Activated T-helper 9 cell treated with anti-CD3 and anti-CD28 coated beads, Interleukin-2, amount 50 U/mL, for 16 hours (primary cell): ENCODE data around the gene RHOBTB3.
"Not testable (repeated sequence)": the region's sequence is repeated elsewhere in the genome, so short reads cannot be mapped to it uniquely, and the experiment has no call there.

Experiments
- DNase-seq: peaks from one replicate; pipeline ENCODE4 v3.0.0-alpha.2; 2020; ENCODE audit warnings: low read depth

Gene RHOBTB3, protein sequence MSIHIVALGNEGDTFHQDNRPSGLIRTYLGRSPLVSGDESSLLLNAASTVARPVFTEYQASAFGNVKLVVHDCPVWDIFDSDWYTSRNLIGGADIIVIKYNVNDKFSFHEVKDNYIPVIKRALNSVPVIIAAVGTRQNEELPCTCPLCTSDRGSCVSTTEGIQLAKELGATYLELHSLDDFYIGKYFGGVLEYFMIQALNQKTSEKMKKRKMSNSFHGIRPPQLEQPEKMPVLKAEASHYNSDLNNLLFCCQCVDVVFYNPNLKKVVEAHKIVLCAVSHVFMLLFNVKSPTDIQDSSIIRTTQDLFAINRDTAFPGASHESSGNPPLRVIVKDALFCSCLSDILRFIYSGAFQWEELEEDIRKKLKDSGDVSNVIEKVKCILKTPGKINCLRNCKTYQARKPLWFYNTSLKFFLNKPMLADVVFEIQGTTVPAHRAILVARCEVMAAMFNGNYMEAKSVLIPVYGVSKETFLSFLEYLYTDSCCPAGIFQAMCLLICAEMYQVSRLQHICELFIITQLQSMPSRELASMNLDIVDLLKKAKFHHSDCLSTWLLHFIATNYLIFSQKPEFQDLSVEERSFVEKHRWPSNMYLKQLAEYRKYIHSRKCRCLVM

DNA sequence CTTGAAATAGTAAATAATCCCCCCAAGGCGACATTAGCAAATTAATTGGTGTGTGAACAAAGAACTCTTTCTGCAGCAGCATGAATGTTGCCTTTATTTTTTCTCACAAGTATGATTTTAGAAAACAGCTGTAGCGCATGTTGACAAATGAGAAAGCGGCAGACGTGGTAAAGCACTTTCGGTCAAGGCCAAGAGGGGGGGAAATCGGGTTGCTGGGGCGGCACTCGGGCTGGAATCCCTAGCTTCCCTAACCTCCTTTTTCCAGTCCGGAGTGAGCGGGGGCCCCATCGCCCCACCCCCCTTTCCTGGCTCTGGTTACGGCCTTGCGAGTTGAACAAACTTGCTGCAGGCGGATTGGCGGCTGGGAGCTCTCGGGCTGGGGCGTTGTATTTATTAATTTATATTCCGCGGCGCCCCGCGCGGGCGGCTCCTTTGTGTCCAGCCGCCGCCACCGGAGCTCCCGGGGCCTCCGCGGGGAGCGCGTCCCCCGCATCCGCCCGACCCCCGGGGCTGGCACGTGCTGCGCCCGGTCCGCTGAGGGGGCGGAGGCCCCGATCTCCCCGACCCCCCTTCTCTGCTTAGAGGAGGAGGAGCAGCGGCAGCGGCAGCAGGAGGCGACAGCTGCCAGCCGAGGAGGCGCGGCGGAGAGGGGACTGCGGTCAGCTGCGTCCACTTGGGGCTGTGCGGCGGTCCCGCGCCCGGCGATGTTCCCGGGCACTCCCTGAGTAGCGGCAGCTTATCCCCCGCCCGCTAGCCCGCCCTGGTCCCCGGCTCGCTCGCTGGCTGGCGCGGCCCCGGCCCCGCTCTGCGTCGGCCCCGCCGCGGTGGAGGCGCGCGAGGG, at the start of gene RHOBTB3:
Gene RHOBTB3, plus strand, starts transcription at position 607 of the 841 bp plus-strand sequence. CDS start 347 bp downstream, outside the sequence.
- peak; percentile 5 for DNase-seq

DNA sequence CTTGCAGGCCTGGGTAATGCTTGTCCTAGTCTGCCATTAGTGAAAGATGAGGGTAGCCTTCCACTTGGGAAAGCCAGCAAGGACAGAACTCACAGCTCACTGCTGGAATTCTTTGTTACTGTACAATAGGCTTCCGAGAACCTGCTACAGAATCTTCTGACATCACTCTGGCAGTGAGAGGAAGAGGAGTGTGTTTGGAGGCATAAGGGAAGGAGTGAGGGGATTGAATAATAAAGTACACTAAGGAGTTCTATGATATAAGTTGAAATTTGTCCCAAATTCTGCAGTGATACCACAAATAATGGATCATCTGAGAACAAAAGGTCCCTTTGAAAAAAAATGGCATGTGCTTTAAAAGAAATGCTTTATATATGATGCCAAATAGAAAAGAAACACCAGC, 48.2 kb upstream of the RHOBTB3 start, which contains the start of gene SPATA9:
Gene SPATA9, minus strand, starts transcription at position 101 of the 400 bp plus-strand sequence. CDS start 137 bp downstream, outside the sequence.
- no peak for DNase-seq

DNA sequence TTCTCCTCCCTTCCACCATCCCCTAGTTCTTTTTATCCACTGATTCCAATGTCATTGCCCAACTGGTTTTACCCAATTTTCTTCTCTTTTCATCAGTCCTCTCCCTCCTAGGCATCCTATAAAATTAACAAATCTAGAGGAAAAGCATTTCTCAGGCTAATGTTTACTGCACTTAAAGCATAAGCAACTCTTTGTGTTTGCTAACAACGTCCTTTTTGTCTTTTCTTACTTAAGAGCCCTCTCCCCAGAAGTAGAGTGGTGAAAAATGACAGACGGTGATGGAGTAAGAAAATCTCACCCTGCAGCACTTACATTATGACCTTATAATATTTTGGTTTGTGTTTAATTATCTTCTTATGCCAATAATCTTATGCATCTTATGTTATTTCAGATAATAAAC, 46.8 kb upstream of the RHOBTB3 start:
- no peak for DNase-seq

DNA sequence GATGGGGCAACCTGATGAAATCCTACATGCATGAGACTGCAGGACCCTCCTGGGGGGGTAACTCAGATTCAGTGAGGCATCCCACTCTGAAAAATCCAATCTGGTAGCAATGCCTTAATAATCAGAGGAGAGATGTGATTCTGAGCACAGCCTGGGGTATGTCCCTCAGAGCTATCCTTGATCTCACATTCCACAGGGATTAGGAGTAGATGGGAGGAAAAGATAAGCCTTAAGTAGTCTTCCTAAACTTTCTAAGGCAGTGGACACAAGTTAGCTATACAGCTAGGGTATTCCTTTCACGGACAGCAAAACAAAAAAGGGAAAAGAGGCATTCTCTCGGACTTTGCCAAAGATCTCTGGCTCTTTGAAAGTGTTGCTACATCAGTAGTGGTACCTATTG, 44.5 kb upstream of the RHOBTB3 start:
- no peak for DNase-seq

DNA sequence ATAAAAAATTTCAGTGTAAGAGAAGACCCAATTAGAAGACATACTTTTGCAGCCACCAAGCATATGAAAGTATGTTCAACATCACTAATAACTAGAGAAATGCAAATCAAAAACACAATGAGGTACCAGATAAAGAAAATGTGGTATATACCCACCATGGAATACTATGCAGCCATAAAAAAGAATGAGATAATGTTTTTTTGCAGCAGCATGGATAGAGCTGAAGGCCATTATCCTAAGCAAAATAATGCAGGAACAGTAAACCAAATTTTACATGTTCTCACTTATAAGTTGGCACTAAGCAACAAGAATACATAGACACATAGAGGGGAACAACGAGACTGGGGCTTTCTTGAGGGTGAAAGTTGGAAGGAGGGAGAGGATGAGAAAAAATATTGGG, 41.5 kb upstream of the RHOBTB3 start:
- DNase-seq, result no peak

DNA sequence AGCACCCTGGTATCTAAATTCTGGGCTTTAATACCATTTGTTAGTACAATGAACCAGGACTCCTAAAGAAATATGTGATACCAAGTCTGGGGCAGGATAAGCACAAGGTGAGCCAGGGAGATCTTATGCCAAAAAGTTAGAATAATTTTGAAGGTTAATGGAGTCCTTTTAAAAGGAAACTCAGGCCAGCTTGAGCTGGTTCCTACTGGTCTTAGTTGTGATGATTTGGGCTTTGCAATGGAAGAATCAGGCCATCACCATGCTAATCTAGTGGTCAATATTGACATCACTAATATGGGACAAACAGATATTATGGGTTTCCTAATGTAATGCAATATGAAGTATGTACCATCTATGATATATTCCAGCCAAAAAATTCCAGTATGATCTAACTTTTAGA, 40.8 kb upstream of the RHOBTB3 start:
- DNase-seq, result no peak

DNA sequence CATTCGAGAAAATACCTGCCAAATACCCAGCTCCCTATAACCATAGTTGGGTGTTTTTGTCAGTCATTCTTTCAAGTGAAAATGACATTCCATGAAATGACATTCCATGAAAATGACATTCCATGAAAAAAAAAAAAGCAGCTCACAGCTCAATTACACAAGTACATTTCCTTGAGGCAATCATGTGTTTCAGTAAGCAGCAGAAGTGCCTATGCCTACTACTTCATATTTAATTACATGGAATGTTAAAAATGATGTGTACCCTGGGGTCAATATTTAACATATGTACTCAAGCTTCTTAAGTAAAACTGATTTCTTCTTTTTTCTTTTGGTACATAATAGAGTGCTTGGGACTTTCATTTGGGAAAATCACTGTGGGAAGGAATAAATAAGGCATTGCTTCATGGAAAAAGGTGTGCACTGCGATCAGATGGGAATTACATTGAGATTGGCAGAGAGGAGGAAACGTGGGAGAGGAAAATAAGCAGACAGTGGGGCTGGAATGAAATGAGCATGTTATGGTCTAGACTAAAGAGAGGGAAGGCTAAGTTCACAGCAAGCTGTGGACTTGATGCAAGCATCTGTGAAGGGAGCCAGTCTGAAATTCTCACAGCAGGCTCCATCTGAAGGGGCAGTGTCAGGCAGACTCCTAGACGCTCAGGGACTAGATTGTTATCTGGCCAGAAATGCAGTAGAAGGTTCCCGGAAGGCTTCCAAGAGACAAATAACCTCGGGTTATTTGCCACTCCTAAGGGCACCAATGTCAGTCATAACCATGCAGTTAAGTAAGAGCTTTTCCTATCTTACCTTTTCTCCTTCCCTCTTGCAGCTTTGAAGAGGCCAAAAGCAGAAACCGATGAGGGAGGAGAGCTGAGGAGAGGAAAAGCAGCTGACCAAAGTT, 33.1 kb upstream of the RHOBTB3 start:
- no peak for DNase-seq

DNA sequence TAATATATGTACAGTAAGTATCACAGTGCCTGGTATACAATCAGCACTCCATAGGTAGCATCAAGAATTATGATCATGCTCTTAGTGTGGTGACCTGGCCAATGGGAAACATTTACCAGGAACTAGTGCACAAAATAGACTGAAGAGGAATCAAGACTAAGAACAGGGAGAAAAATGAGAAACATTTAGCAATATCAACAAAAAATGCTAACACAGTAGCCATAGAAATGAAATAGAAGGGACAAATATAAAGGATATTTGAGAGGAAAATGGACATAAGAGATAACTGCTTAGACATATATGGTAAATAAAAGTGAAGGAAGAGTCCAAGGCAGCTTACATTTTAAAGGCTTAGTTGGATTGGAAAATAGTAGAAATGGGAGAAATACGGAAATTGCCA, 31.8 kb upstream of the RHOBTB3 start:
- no peak for DNase-seq

DNA sequence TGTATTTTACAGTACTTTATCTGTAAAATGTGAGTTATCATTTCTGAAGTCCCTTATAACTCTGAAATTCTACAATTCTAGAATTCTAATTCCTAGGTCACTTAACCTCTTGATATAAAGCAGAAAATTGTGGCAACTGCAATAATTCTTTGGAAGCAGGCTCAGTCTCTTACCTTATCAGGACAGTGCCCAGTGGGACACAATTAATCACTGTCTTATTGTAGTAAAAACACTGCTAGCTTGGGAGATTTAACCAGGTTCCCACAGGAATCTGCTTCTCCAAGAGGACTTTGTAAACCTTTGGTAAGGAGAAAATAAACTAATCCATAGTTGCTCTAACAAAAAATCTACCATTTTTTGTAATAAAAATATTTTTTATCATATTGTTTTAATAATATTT, 30.1 kb upstream of the RHOBTB3 start:
- no peak for DNase-seq

DNA sequence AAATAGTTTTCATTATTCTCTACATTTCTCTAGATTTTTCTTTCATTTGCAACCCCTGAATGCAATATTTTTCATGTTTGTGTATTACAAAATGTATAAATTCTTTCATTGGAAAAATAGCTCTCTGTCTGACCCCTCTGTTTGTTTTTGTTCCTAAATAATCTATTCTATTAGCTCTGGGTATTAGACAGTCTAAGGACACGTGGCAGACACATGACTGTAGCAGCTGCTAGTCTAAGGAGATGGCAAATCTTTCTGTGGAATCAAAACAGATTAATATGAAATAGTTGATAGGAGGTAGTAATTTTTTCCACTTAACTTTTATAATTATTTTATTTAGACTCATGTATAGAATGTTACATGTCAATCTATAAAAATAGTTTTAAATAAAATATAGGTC, 27.0 kb upstream of the RHOBTB3 start:
- no peak for DNase-seq

DNA sequence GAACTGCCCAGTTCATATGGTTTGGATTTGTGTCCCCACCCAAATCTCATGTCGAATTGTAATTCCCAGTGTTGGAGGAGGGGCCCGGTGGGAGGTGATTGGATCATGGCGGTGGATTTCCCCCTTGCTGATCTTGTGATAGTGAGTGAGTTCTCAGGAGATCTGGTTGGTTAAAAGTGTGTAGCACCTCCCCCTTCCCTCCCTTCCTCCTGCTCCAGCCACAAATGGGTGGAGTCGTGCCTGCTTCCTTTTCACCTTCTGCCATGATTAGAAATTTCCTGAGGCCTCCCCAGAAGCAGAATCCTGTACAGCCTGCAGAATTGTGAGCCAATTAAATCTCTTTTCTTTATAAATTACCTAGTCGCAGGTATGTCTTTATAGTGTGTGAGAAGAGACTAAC, 24.9 kb upstream of the RHOBTB3 start:
- not testable (repeated sequence) for DNase-seq

DNA sequence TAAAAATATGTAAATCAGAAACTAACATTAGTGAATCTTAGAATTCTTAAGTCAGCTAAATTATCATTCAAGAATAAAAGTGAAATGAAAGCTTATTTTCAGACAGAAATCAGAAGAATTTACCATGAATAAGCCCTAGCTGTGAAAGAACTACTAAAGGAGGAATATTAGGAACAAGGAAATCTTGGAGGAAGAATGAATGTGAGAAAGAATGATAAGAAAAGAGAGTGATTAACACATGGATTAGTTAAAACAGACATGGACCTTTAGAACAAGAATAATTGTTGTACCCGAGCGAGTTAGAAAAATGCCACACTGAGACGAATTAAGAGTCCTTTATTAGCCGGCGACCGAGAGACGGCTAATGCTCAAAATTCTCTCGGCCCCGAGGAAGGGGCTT, 24.1 kb upstream of the RHOBTB3 start:
- DNase-seq, result no peak

DNA sequence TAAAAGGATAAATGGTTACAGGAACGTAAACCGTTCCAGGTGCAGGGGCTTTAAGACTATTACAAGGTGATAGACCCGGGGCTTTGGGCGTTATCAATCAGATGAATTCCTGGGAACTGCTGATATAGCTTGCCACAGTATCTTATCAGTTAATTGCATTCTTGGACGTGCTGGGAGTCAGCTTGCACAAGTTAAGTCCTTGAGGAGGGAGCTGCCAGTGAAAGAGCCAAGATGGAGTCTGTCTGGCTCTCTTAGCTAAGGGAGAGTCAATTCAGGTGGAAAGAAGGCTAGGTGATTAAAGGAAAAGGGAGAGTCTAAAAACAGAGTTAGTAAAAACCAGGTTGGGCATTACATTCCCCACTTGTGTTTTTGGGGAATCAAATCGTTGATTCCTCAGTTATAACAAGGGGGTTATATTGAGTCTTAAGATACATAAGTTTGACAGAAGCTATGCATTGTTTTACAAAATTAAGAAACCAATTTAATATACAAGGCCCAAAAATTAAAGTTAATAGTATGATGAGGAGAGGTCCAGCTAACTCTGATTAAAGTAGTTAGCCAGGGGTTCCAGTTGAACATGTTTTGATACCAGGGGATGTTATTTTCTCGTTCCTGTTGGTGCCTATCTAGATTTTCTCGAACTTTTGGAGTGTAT, 23.5 kb upstream of the RHOBTB3 start:
- DNase-seq, result not testable (repeated sequence)

DNA sequence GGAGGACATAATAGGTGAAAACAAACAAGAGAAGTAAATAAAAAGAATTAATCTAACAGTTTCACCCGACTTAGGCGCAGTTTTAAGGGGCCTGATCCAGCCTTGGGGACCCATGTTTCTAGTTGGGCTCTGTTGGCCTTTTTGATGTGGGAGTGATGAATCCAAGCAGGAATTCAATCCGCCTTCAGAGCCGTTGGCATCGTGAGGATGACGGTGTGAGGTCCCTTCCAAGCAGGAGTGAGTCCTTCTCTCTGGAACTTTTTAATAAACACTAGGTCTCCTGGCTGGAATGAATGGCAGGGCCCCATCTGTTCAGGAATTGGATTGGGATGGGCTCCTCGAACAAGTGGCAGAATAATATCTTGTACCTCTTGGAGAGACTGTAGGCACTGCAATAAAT, 22.3 kb upstream of the RHOBTB3 start:
- no peak for DNase-seq

DNA sequence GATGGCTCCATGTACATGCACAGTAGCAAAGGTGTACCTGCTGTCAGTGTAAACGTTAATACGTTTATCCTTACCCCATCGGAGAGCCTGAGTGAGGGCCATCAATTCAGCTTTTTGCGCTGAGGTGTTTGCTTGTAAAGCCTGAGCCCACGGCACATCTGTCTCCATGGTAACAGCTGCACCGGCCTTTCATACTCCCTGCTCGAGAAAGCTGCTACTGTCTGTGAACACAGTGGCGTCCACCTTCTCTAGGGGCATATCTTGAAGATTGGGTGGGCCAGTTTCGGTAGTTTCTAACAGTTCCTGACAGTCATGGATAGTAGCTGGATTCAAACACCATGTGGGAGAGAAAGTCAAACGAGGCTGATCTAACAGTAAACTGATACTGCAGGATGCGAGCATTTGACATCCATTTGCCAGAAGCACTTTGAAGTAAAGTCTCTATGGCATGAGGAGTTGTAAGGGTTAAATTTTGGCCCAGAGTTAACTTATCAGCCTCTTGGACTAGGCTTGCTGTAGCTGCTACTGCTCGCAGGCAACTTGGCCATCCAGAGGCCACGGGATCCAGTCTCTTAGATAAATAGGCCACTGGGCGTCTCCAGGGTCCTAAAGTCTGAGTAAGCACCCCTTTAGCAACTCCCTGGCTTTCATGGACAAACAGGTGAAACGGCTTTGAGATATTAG, 21.0 kb upstream of the RHOBTB3 start:
- DNase-seq, result no peak

DNA sequence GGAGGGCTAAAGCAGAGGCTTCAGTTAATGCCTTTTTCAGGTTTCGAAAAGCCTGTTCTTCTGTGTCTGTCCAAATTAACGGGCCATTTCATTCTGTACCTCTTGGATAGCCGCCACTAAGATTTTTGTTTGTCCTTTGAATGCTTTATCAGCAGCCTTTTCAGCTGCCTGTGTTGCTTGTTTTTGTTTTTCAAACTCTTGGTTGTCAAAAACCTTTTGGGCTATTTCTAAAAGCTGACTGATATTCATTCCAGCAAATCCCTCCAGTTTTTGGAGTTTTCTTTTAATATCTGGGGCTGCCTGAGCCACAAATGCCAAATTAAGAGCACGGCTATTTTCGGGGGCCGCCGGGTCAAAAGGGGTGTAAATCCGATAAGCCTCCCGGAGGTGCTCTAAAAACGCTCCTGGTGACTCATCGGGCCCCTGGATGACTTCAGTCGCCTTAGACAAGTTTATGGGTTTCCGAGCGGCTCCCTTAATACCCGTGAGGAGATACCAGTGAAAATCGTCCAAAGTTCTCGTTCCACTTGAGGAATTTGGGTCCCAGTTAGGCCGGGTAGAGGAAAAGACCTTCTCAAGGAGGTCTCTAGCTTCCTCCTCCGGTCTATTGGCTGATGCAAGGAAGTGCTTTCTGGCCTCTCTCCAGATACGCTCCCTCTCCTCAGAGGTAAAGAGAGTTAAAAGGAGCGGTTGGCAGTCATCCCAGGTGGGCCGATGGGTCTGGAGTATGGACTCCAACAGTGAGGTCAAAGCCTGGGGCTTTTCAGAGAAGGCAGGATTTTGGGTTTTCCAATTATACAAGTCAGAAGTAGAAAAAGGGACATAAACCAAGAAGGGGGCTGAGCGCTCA, 20.3 kb upstream of the RHOBTB3 start:
- not testable (repeated sequence) for DNase-seq

DNA sequence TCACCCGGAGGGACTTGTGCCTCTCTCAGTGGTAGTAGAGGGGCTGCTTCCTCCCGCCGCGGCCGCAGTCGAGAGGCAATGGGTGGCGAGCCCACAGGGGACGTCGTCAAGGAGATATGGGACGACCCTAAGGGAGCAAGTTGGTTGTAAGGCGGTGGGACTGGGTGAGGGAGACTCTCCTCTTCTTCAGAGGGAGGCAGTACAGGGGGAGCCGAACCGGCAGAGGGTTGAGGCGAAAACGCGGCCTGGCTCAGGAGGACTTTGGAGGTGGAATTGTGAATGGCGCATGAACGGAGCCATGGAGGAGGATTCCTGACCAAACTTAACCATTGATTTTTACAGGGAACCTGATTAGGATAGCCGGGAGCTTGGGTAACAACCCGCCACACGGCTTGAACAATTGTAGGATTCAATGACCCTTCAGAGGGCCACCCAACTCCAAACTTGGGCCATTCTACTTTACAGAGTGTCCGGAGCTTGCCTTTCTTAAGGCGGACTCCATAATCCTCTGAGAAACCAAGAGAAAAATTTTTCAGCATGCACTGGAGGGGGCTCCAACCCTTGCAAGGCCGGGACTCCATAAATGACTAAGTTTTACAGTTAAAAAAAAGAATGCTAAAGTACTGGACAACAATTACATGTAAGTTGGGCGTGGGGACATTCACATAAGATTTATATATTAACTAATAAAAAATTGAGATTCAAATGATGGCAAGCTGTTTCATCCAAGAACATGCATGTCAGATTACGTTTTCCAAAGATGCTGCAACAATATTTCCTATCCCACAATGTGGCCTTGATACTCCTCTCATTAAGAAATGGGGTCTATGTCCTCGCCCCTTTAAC, 19.4 kb upstream of the RHOBTB3 start:
- DNase-seq, result no peak

DNA sequence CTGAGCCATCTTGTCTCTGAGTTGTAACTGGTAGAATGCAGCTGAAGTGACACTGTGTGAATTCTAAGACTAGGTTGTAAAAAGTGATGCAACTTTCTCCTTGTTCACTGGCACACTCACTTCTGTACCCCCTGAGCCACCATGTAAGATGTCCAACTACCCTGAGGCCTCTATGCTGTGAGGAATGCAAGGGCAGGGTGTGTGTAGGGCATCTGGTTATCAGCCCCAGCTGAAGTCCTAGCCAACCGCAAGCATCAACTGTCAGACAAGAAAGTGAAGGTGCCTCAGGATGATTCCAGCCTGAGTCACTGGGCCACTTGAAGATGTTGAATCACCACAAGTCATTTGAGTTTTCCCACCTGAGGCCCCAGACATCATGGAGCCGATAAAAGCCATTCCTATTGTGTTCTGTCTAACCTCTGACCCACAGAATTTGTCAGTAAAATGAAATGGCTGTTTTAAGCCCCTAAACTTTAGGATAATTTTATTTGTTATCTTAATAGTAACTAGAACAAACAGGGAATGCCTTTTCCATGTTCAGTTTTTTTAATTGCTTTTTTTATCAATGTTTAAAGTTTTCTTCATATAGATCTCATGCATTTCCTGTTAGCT, 18.7 kb upstream of the RHOBTB3 start:
- peak; percentile 5 for DNase-seq
